SU-DHL-6 (cell line): ENCODE data around the gene BCAS3.

Source experiments
- H2AFZ ChIP-seq: fragments of 200-600 bp; sonication (generic); 2 replicates; pipeline ENCODE4 v1.6.1; 2014; ENCODE audit warnings: low read depth, mild to moderate bottlenecking, moderate library complexity, mixed read lengths, antibody characterized with exemption, low read length; ENCODE audit not compliant: severe bottlenecking
- H3F3A ChIP-seq: fragments of 200-600 bp; shearing (Covaris generic); 2 replicates; pipeline ENCODE4 v1.6.0; 2016; ENCODE audit warnings: antibody characterized with exemption, mild to moderate bottlenecking; ENCODE audit not compliant: insufficient read depth
- H3K27ac ChIP-seq: fragments of 200-600 bp; sonication (generic); 2 replicates; pipeline ENCODE4 v1.5.1; 2016; ENCODE audit warnings: low read depth, mild to moderate bottlenecking, low read length, moderate library complexity, mixed read lengths
- H3K27me3 ChIP-seq: fragments of 200-600 bp; sonication (generic), shearing (Covaris generic); 2 replicates; pipeline ENCODE4 v1.6.0; 2014; ENCODE audit warnings: mild to moderate bottlenecking, low read length
- H3K36me3 ChIP-seq: fragments of 200-600 bp; sonication (generic); 2 replicates; pipeline ENCODE4 v1.6.1; 2014; ENCODE audit warnings: mild to moderate bottlenecking, low read length, mixed read lengths
- H3K4me2 ChIP-seq: fragments of 300-600, 200-600 bp; shearing (Covaris generic), sonication (generic); 2 replicates; pipeline ENCODE4 v1.6.0; 2014; ENCODE audit warnings: low read length, low read depth, mild to moderate bottlenecking; ENCODE audit not compliant: poor library complexity, severe bottlenecking
- H3K4me3 ChIP-seq: fragments of 200-600 bp; sonication (generic); 2 replicates; pipeline ENCODE4 v1.5.1; 2014; ENCODE audit warnings: antibody characterized with exemption, low read length, mild to moderate bottlenecking, mixed read lengths; ENCODE audit not compliant: insufficient read depth, poor library complexity, severe bottlenecking
- H3K79me2 ChIP-seq: fragments of 200-600 bp; sonication (generic); 2 replicates; pipeline ENCODE4 v1.6.1; 2014; ENCODE audit warnings: mild to moderate bottlenecking, low read length, moderate library complexity; ENCODE audit not compliant: insufficient read depth
- H3K9ac ChIP-seq: fragments of 200-600 bp; sonication (generic); 2 replicates; pipeline ENCODE4 v1.7.0; 2014; ENCODE audit warnings: mild to moderate bottlenecking, low read length
- H3K9me2 ChIP-seq: fragments of 200-600 bp; sonication (generic); replicated peaks from 2 replicates; pipeline ENCODE4 v1.6.1; 2014; ENCODE audit warnings: low read length; ENCODE audit not compliant: insufficient read depth
- H3K9me3 ChIP-seq: fragments of 200-600 bp; sonication (generic); 2 replicates; pipeline ENCODE4 v1.6.1; 2014; ENCODE audit warnings: low read length, mixed read lengths; ENCODE audit not compliant: insufficient read depth
- H4K20me1 ChIP-seq: fragments of 200-600 bp; sonication (generic); 2 replicates; pipeline ENCODE4 v1.6.1; 2014; ENCODE audit warnings: low read depth, mild to moderate bottlenecking, antibody characterized with exemption, low read length, moderate library complexity, mixed read lengths
- CTCF ChIP-seq: fragments of 200-600 bp; sonication (generic); IDR thresholded peaks from one replicate; pipeline ENCODE4 v1.5.1; 2017; ENCODE audit warnings: antibody characterized with exemption, mild to moderate bottlenecking, low read length, moderate library complexity; ENCODE audit not compliant: insufficient read depth, poor library complexity, severe bottlenecking
- EZH2phosphoT487 ChIP-seq: fragments of 200-600 bp; sonication (generic), shearing (Covaris generic); conservative IDR thresholded peaks from 2 replicates; pipeline ENCODE4 v1.6.1; 2018; ENCODE audit warnings: mild to moderate bottlenecking, antibody characterized with exemption, low read length, moderate library complexity, mixed read lengths

Gene BCAS3

GRCh38 chr17:61378658-61379456 lies 701.2 kb downstream of the BCAS3 start:
- H3K4me3 ChIP-seq: no peak overlapping the region
- no peak overlapping the region for H2AFZ ChIP-seq
- no peak overlapping the region for H3K4me2 ChIP-seq
- H3K27ac ChIP-seq: no peak overlapping the region
- H3K9me3 ChIP-seq: no peaks in the 10 kb centered on the region
- no peaks in the 10 kb centered on the region for H3K79me2 ChIP-seq
- no peaks in the 10 kb centered on the region for H3K36me3 ChIP-seq
- no peaks in the 10 kb centered on the region for H3F3A ChIP-seq
- H3K9ac ChIP-seq: no peak overlapping the region
- H3K9me2 ChIP-seq: no peaks in the 10 kb centered on the region
- no peaks in the 10 kb centered on the region for H4K20me1 ChIP-seq
- H3K27me3 ChIP-seq: no peaks in the 10 kb centered on the region
- TF ChIP-seq CTCF (no peak), EZH2phosphoT487 (no peak)

GRCh38 chr17:61379457-61380216 lies 702.0 kb downstream of the BCAS3 start:
- TF ChIP-seq CTCF (no peak), EZH2phosphoT487 (no peak)
- Histone ChIP-seq H3K9me3 (no peaks in the 10 kb centered on the region), H3K4me3 (no peak overlapping the region), H3K79me2 (no peaks in the 10 kb centered on the region), H4K20me1 (no peaks in the 10 kb centered on the region), H2AFZ (no peak overlapping the region), H3K9me2 (no peaks in the 10 kb centered on the region), H3K4me2 (no peak overlapping the region), H3F3A (no peaks in the 10 kb centered on the region), H3K27ac (no peak overlapping the region), H3K9ac (no peak overlapping the region), H3K27me3 (no peaks in the 10 kb centered on the region), H3K36me3 (no peaks in the 10 kb centered on the region)

- no peak overlapping the region for H2AFZ ChIP-seq
- H3K9me3 ChIP-seq: no peaks in the 10 kb centered on the region
- H3K4me3 ChIP-seq: no peak overlapping the region
- H3K9me2 ChIP-seq: no peaks in the 10 kb centered on the region
- H3K27ac ChIP-seq: no peak overlapping the region
- H3K27me3 ChIP-seq: no peaks in the 10 kb centered on the region
- no peaks in the 10 kb centered on the region for H3F3A ChIP-seq
- no peak overlapping the region for H3K9ac ChIP-seq
- H3K79me2 ChIP-seq: no peaks in the 10 kb centered on the region
- H3K4me2 ChIP-seq: no peak overlapping the region
- H4K20me1 ChIP-seq: no peaks in the 10 kb centered on the region
- H3K36me3 ChIP-seq: no peaks in the 10 kb centered on the region
- TF ChIP-seq EZH2phosphoT487: no peak
- TF ChIP-seq CTCF: no peak
Observed at GRCh38 chr17:61380217-61380835, 702.7 kb downstream of the BCAS3 start.
